Neural cell (in vitro differentiated cells): Measurements from ENCODE around the gene RAB22A. TPM values are rescaled to one million over a fixed set of nuclear protein-coding genes. Genes with fewer than 3 reads are reported as not detected.

Experiments used
- H2AFZ ChIP-seq: fragments of 200-600, 300-800 bp; sonication (generic), shearing (Covaris generic); 2 replicates; pipeline ENCODE4 v1.6.0; 2014; ENCODE audit warnings: low read depth, mild to moderate bottlenecking, antibody characterized with exemption, low read length, moderate library complexity
- H3F3A ChIP-seq: fragments of 200-600 bp; shearing (Covaris generic); 2 replicates; pipeline ENCODE4 v1.6.1; 2016; ENCODE audit warnings: mild to moderate bottlenecking, moderate library complexity, mixed read lengths, antibody characterized with exemption, low read length; ENCODE audit not compliant: insufficient read depth, poor library complexity, severe bottlenecking
- H3K27ac ChIP-seq: fragments of 200-600, 300-800 bp; sonication (generic), shearing (Covaris generic); 2 replicates; pipeline ENCODE4 v1.5.1; 2014; ENCODE audit warnings: mild to moderate bottlenecking, low read length, moderate library complexity
- H3K27me3 ChIP-seq: fragments of 300-800, 200-600 bp; sonication (generic), shearing (Covaris generic); 2 replicates; pipeline ENCODE4 v1.6.0; 2014; ENCODE audit warnings: mild to moderate bottlenecking, low read depth, low read length, moderate library complexity; ENCODE audit not compliant: insufficient read depth
- H3K36me3 ChIP-seq: fragments of 300-800, 200-600 bp; sonication (generic), shearing (Covaris generic); 2 replicates; pipeline ENCODE4 v1.5.1; 2014; ENCODE audit warnings: mild to moderate bottlenecking, antibody characterized with exemption, low read length, moderate library complexity; ENCODE audit not compliant: insufficient read depth
- H3K4me2 ChIP-seq: fragments of 300-800, 200-600 bp; sonication (generic), shearing (Covaris generic); 2 replicates; pipeline ENCODE4 v1.6.0; 2014; ENCODE audit warnings: mild to moderate bottlenecking, low read length
- H3K4me3 ChIP-seq: fragments of 300-800, 200-600 bp; sonication (generic), shearing (Covaris generic); 2 replicates; pipeline ENCODE4 v1.5.1; 2014; ENCODE audit warnings: mild to moderate bottlenecking, low read length, moderate library complexity
- H3K79me2 ChIP-seq: fragments of 200-600 bp; shearing (Covaris generic); replicated peaks from 2 replicates; pipeline ENCODE4 v1.6.0; 2014; ENCODE audit warnings: mild to moderate bottlenecking, low read length, moderate library complexity; ENCODE audit not compliant: insufficient read depth
- H3K9ac ChIP-seq: fragments of 300-800, 200-600 bp; sonication (generic), shearing (Covaris generic); 2 replicates; pipeline ENCODE4 v1.6.1; 2016; ENCODE audit warnings: mild to moderate bottlenecking, low read length, mixed read lengths
- H3K9me2 ChIP-seq: fragments of 200-600 bp; shearing (Covaris generic); 2 replicates; pipeline ENCODE4 v1.6.1; 2016; ENCODE audit warnings: mild to moderate bottlenecking, low read length, mixed read lengths; ENCODE audit not compliant: insufficient read depth
- H3K9me3 ChIP-seq: fragments of 200-600, 300-800 bp; sonication (generic), shearing (Covaris generic); 2 replicates; pipeline ENCODE4 v1.6.1; 2016; ENCODE audit warnings: mild to moderate bottlenecking, mixed run types, low read length, moderate library complexity, mixed read lengths
- H4K20me1 ChIP-seq: fragments of 200-600 bp; shearing (Covaris generic); 2 replicates; pipeline ENCODE4 v1.6.1; 2016; ENCODE audit warnings: mild to moderate bottlenecking, mixed run types; ENCODE audit not compliant: insufficient read depth
- EP300 ChIP-seq: fragments of 450-650 bp; conservative IDR thresholded peaks from 2 replicates; pipeline ENCODE4 v1.6.1; 2014; ENCODE audit warnings: antibody characterized with exemption, mild to moderate bottlenecking, moderate library complexity; ENCODE audit not compliant: poor library complexity, severe bottlenecking
- EZH2 ChIP-seq: fragments of 200-600, 300-800 bp; shearing (Covaris generic), sonication (generic); IDR thresholded peaks from 2 replicates; pipeline ENCODE4 v1.6.1; 2014; ENCODE audit warnings: antibody characterized with exemption, low read length, borderline replicate concordance, mild to moderate bottlenecking; ENCODE audit not compliant: insufficient read depth, poor library complexity, severe bottlenecking
- MXI1 ChIP-seq: fragments of 450-650 bp; conservative IDR thresholded peaks from 2 replicates; pipeline ENCODE4 v1.6.1; 2014; ENCODE audit warnings: antibody characterized with exemption, mild to moderate bottlenecking; ENCODE audit not compliant: poor library complexity, severe bottlenecking
- POLR2AphosphoS5 ChIP-seq: IDR thresholded peaks from 2 replicates; pipeline ENCODE4 v1.6.1; 2012
- RAD21 ChIP-seq: fragments of 450-650 bp; conservative IDR thresholded peaks from 2 replicates; pipeline ENCODE4 v1.6.1; 2014; ENCODE audit warnings: antibody characterized with exemption, mild to moderate bottlenecking, moderate library complexity
- REST ChIP-seq: IDR thresholded peaks from 2 replicates; pipeline ENCODE4 v1.6.1; 2012; ENCODE audit warnings: borderline replicate concordance
- SMC3 ChIP-seq: fragments of 450-650 bp; conservative IDR thresholded peaks from 2 replicates; pipeline ENCODE4 v1.6.1; 2014; ENCODE audit warnings: antibody characterized with exemption, mild to moderate bottlenecking, moderate library complexity; ENCODE audit not compliant: poor library complexity
- TAF1 ChIP-seq: IDR thresholded peaks from 2 replicates; pipeline ENCODE4 v1.6.1; 2012; ENCODE audit warnings: low read depth
- polyA plus RNA-seq: library from polyadenylated mRNA; depleted of rRNA; stranded (reverse); fragments of >200 nt; gene quantifications from 2 replicates; pipeline ENCODE4 v1.2.3, GENCODE V29; 2014
- TF ChIP-seq, protein P1 (sequence below): fragments of 450-650 bp; IDR thresholded peaks from 2 replicates; pipeline ENCODE4 v1.5.1; 2014; ENCODE audit warnings: antibody characterized with exemption, mild to moderate bottlenecking, moderate library complexity; ENCODE audit not compliant: poor library complexity, severe bottlenecking

Gene RAB22A
- polyA plus RNA-seq, 1 donor from 2014 or later: 15.7 TPM

- Histone ChIP-seq H3K4me3 (no peak overlapping the region), H3K4me2 (no peak overlapping the region), H3K9me2 (no peaks in the 10 kb centered on the region), H3K27ac (no peak overlapping the region), H3F3A (no peaks in the 10 kb centered on the region), H2AFZ (no peak overlapping the region), H3K79me2 (no peaks in the 10 kb centered on the region), H4K20me1 (no peaks in the 10 kb centered on the region), H3K27me3 (no peaks in the 10 kb centered on the region), H3K36me3 (no peaks in the 10 kb centered on the region), H3K9me3 (no peaks in the 10 kb centered on the region), H3K9ac (no peak overlapping the region)
- TF ChIP-seq SMC3 (no peak), POLR2AphosphoS5 (no peak), TAF1 (no peak), EZH2 (no peak), REST (no peak), RAD21 (no peak), EP300 (no peak), MXI1 (no peak)
- TF ChIP-seq, protein P1, sequence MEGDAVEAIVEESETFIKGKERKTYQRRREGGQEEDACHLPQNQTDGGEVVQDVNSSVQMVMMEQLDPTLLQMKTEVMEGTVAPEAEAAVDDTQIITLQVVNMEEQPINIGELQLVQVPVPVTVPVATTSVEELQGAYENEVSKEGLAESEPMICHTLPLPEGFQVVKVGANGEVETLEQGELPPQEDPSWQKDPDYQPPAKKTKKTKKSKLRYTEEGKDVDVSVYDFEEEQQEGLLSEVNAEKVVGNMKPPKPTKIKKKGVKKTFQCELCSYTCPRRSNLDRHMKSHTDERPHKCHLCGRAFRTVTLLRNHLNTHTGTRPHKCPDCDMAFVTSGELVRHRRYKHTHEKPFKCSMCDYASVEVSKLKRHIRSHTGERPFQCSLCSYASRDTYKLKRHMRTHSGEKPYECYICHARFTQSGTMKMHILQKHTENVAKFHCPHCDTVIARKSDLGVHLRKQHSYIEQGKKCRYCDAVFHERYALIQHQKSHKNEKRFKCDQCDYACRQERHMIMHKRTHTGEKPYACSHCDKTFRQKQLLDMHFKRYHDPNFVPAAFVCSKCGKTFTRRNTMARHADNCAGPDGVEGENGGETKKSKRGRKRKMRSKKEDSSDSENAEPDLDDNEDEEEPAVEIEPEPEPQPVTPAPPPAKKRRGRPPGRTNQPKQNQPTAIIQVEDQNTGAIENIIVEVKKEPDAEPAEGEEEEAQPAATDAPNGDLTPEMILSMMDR: no peak
Observed at GRCh38 chr20:58287638-58288037, 21.9 kb upstream of the RAB22A start.

GRCh38 chr20:58289143-58289542, 20.4 kb upstream of the RAB22A start:
- Histone ChIP-seq H3K9me2 (no peaks in the 10 kb centered on the region), H4K20me1 (no peaks in the 10 kb centered on the region)

More at GRCh38 chr20:58289143-58289542, 20.4 kb upstream of the RAB22A start:
- no peak overlapping the region for H2AFZ ChIP-seq
- H3K4me2 ChIP-seq: no peak overlapping the region
- H3F3A ChIP-seq: no peaks in the 10 kb centered on the region
- H3K36me3 ChIP-seq: no peaks in the 10 kb centered on the region
- no peak for TF ChIP-seq TAF1
- no peak for TF ChIP-seq RAD21
- no peak for TF ChIP-seq POLR2AphosphoS5
- TF ChIP-seq REST: no peak
- no peak for TF ChIP-seq MXI1
- TF ChIP-seq, protein P1: no peak
- no peak for TF ChIP-seq SMC3
- no peak for TF ChIP-seq EZH2
- TF ChIP-seq EP300: no peak
- H3K9me3 ChIP-seq: no peaks in the 10 kb centered on the region
- H3K79me2 ChIP-seq: no peaks in the 10 kb centered on the region
- H3K27me3 ChIP-seq: no peaks in the 10 kb centered on the region
- H3K9ac ChIP-seq: no peak overlapping the region
- no peak overlapping the region for H3K4me3 ChIP-seq
- H3K27ac ChIP-seq: no peak overlapping the region
